ENCODE results near the gene BICD2. TPM values are rescaled to one million over a fixed set of nuclear protein-coding genes. Genes with fewer than 3 reads are reported as not detected.
A peak's percentile ranks its signal among the peaks of the same experiment; 100 is the strongest.

Gene BICD2
- total and polyA plus RNA-seq, 2 of the 8 experiments (the other 6 are each of a cell fraction or from before 2014, with no cell fraction given), result 6.6 to 22.8 TPM

DNA sequence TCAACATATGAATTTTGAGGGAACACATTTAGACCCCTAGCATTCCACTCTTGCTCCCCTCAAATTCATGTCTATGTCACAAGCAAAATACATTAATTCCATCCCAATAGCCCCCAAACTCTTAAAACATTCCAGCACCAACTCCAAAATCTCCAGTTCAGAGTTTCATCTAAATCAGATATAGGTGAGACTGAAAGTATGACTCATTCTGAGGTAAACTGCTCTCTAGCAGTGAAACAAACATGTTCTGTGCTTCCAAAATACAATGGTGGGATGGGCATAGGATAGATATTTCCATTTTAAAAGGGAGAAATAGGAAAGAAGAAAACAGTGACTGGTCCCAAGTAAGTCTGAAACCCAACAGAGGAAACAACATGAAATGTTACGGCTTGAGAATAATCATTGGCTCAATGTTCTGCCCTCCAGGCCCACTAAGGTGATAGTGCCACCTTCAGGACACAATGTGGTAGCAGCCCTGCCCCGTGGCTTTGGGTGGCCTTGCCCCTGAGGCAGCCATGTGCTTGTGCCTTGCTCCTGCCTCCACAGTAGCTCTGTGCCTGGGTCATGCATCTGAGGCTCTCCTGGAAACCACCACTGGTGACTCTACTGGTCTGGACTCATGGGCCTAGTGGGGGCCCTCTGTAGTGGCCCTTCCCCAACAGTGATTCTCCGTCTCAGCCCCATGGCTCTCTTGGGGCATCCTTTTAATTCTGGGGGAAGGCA lies 58.3 kb downstream of the BICD2 start:
- no peak overlapping the region for H2BK5ac ChIP-seq (ENCODE audit: low read depth, low read length)
- no peak overlapping the region for H4K91ac ChIP-seq (replicated peaks; ENCODE audit: insufficient read length, low read length)
- no peak overlapping the region for H3K9ac ChIP-seq (replicated peaks in 1 of 4; ENCODE audit: extremely low read depth in 1 of 4, low read depth in 3 of 4, low read length in 3 of 4)
- H3K18ac ChIP-seq (ENCODE audit: extremely low read depth, low read length), result no peak overlapping the region
- H3K4me1 ChIP-seq (replicated peaks in 1 of 4; ENCODE audit: control insufficient read depth in 3 of 4, insufficient read depth in 4 of 4, low read length in 3 of 4), result no peaks in the 10 kb centered on the region
- H3K27me3 ChIP-seq (replicated peaks in 1 of 4; ENCODE audit: control insufficient read depth in 3 of 4, extremely low read depth in 1 of 4, insufficient read depth in 3 of 4, low read length in 3 of 4), result no peaks in the 10 kb centered on the region
- H3K9me3 ChIP-seq (ENCODE audit: insufficient read depth in 2 of 2, low read depth in 1 of 2, low read length in 1 of 2), result no peaks in the 10 kb centered on the region
- H2BK12ac ChIP-seq (ENCODE audit: low read depth, low read length), result no peak overlapping the region
- no peak overlapping the region for H3K4me3 ChIP-seq (ENCODE audit: extremely low read depth in 1 of 4, insufficient read depth in 2 of 4, low read depth in 3 of 4, low read length in 4 of 4)
- 57% methylated on average over 3 of the region's 3 CpGs; no CpG with 5 or more reads in 1 of the 2 experiments for WGBS, 2 experiments (ENCODE audit: extremely low coverage in 1 of 2, insufficient coverage in 1 of 2, insufficient read length in 1 of 2, insufficient replicate concordance in 2 of 2, low coverage in 1 of 2, low lambda C conversion rate in 2 of 2, missing lambda C conversion rate in 1 of 2)
- H4K5ac ChIP-seq (ENCODE audit: insufficient read length, low read depth, low read length), result no peak overlapping the region
- H3K27ac ChIP-seq (ENCODE audit: low read depth, low read length), result no peak overlapping the region
- no peaks in the 10 kb centered on the region for H3K23me2 ChIP-seq (ENCODE audit: low read depth, low read length)
- no peak overlapping the region for H3K23ac ChIP-seq (ENCODE audit: insufficient read length)
- CTCF ChIA-PET (ENCODE audit: partially characterized antibody), result interaction anchor here (0.7 to 4.0 kb wide), 12 partner anchors 11 to 206 kb away, joined by 3 to 31 read pairs (median 4); no protein-coding TSS in a partner anchor
- no peak overlapping the region for H2BK15ac ChIP-seq (ENCODE audit: low read length)
- H3K36me3 ChIP-seq (ENCODE audit: control insufficient read depth in 2 of 4, insufficient read depth in 4 of 4, low read length in 3 of 4), result no peaks in the 10 kb centered on the region; a peak in 3 of 8 replicates
- no peak overlapping the region for H2AK5ac ChIP-seq (ENCODE audit: low read depth, low read length)
- H3K4me2 ChIP-seq (ENCODE audit: insufficient read depth in 1 of 2, low read depth in 2 of 2, low read length in 2 of 2), result no peak overlapping the region
- no peak overlapping the region for H3K14ac ChIP-seq (ENCODE audit: insufficient read length)
- no peak overlapping the region for H3K4ac ChIP-seq (replicated peaks; ENCODE audit: insufficient read length, low read depth, low read length)
- peak in 1 of 2 experiments; percentile 69 for DNase-seq (ENCODE audit: low read depth in 1 of 2, low spot score in 2 of 2)
- no peak overlapping the region for H2AFZ ChIP-seq (ENCODE audit: low read length)
- H3K56ac ChIP-seq (replicated peaks; ENCODE audit: insufficient read length, low read depth, low read length), result no peak overlapping the region
- POLR2A ChIA-PET (ENCODE audit: partially characterized antibody), result interaction anchor here (1.4 kb wide), 1 partner anchor 58 kb away, joined by 4 read pairs; no protein-coding TSS in a partner anchor
- no peak overlapping the region for H2BK120ac ChIP-seq (replicated peaks; ENCODE audit: low read depth, low read length)
- no peak overlapping the region for H2BK20ac ChIP-seq (ENCODE audit: low read length)
- peaks cover 0 to 3% of the 10 kb centered on the region in 2 experiments for H4K20me1 ChIP-seq (replicated peaks in 1 of 2; ENCODE audit: control insufficient read depth in 1 of 2, insufficient read depth in 2 of 2, low read length in 2 of 2)
- H3K79me2 ChIP-seq (ENCODE audit: control insufficient read depth in 1 of 2, insufficient read depth in 2 of 2, low read length in 2 of 2), result no peaks in the 10 kb centered on the region
- peak overlapping the region; percentile 3; the same call in 1 of the 2 replicates for H4K8ac ChIP-seq (ENCODE audit: extremely low read depth, insufficient read depth, low read length)
- no peaks in the 10 kb centered on the region; the same call in 1 of the 2 replicates for H3K79me1 ChIP-seq (ENCODE audit: low read depth, low read length)
- peak; percentile 69 for FAIRE-seq
- no peak for TF ChIP-seq KDM1A (IDR thresholded peaks at IDR 0.05; ENCODE audit: borderline replicate concordance, low read length)
- TF ChIP-seq, protein P1, sequence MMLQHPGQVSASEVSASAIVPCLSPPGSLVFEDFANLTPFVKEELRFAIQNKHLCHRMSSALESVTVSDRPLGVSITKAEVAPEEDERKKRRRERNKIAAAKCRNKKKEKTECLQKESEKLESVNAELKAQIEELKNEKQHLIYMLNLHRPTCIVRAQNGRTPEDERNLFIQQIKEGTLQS (IDR thresholded peaks at IDR 0.05; ENCODE audit: insufficient read depth, low read depth, low read length), result no peak
- TF ChIP-seq, protein P2, sequence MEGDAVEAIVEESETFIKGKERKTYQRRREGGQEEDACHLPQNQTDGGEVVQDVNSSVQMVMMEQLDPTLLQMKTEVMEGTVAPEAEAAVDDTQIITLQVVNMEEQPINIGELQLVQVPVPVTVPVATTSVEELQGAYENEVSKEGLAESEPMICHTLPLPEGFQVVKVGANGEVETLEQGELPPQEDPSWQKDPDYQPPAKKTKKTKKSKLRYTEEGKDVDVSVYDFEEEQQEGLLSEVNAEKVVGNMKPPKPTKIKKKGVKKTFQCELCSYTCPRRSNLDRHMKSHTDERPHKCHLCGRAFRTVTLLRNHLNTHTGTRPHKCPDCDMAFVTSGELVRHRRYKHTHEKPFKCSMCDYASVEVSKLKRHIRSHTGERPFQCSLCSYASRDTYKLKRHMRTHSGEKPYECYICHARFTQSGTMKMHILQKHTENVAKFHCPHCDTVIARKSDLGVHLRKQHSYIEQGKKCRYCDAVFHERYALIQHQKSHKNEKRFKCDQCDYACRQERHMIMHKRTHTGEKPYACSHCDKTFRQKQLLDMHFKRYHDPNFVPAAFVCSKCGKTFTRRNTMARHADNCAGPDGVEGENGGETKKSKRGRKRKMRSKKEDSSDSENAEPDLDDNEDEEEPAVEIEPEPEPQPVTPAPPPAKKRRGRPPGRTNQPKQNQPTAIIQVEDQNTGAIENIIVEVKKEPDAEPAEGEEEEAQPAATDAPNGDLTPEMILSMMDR (IDR thresholded peaks at IDR 0.05; ENCODE audit: control extremely low read depth in 1 of 3, insufficient read depth in 1 of 3, low read depth in 1 of 3, low read length in 3 of 3), result peak; percentile 66 to 92 (median 90)
- TF ChIP-seq RAD21 (IDR thresholded peaks at IDR 0.05 in 1 of 2, conservative IDR thresholded peaks at IDR 0.05 in 1 of 2; ENCODE audit: low read depth in 2 of 2, low read length in 2 of 2), result peak; percentile 76 to 77
- TF ChIP-seq, protein P3, sequence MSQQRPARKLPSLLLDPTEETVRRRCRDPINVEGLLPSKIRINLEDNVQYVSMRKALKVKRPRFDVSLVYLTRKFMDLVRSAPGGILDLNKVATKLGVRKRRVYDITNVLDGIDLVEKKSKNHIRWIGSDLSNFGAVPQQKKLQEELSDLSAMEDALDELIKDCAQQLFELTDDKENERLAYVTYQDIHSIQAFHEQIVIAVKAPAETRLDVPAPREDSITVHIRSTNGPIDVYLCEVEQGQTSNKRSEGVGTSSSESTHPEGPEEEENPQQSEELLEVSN (IDR thresholded peaks at IDR 0.05), result peak; percentile 75
- no peak for TF ChIP-seq RNF2 (IDR thresholded peaks at IDR 0.05; ENCODE audit: borderline replicate concordance, low read depth, low read length, missing control alignments, poor library complexity, severe bottlenecking)

Measured in H1 (cell line).